NCI-H69 (cell line): ENCODE results near the gene ROCK2.

Experiments
- DNase-seq: peaks from one replicate; lab custom pipeline; 2025; lab: John Stamatoyannopoulos, UW

The ROCK2 gene

DNA sequence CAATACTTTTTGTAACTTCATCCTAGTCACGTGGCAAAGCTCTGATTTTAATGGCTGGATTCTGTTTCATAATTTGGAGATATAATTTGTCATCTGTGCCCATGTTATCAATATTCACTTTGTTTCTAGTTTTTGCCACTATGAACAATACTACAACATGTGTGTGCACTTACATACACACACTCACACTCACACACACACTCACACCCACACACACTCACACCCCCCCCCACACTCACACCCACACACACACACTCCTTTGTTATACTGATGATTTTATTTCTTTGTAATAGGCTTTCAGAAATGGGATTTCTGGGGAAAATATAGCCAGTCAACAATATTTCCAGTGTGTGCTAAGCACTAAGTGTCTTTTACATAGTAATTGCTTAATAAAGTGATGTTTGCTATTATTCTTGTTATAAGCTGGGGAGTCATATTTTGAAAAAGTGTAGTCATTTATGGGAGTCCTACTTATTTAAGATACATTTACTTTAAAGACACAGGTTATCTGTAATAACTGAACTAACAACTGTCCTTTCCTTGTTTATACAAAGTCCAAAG, 22.8 kb upstream of the ROCK2 start:
- DNase-seq = no peak

DNA sequence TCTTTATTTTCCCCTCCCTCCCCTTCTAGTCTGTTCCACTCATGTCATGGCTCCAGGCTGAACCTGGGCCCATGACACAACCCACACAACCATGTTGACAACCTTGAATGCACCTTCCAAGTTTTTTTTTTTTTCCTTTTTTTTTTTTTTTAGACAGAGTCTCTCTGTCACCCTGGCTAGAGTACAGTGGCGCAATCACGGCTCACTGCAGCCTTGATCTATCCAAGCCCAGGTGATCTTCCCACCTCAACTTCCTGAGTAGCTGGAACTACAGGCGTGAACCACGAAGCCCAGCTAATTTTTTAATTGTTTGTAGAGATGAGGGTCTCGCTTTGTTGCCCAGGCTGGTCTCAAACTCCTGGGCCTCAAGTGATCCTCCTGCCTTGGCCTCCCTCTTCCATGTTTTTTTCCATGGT, 21.9 kb upstream of the ROCK2 start:
- DNase-seq = no peak

- no peak for DNase-seq
These were observed 20.9 kb upstream of the ROCK2 start for GRCh38 chr2:11365096-11365879.

- no peak for DNase-seq
These were observed 20.1 kb upstream of the ROCK2 start for GRCh38 chr2:11364565-11364887.

DNA sequence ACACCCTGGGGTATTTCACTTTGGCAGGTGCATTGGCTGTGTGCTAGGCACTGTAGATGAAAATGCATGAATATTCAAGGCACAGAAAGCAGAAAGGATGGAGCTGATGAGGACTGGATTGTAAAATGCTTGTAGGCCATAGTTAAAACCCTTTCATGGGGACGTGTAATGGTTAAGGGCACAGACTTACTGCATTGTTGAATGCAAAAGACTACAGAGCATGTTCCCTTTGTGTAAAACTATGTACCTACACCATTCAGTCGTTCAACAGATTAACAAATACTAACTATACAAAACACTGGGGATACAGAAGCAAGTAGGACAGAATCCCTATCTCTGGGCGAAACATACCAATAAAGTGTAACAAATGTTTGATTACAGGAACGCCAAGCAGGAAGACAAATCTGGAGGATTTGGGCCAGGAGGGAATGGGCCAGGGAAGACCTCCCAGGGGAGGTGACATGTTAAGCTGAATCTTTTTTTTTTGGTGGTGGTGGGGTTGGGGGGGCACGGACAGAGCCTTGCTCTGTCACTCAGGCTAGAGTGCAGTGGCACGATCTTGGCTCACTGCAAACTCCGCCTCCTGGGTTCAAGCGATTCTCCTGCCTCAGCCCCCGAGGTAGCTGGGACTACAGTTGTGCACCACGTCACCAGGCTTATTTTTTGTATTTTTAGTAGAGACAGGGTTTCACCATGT, 19.6 kb upstream of the ROCK2 start:
- no peak for DNase-seq

GRCh38 chr2:11359865-11360264, 15.4 kb upstream of the ROCK2 start:
- no peak for DNase-seq

GRCh38 chr2:11357428-11357972, 13.1 kb upstream of the ROCK2 start:
- no peak for DNase-seq

GRCh38 chr2:11356764-11357163, 12.3 kb upstream of the ROCK2 start:
- no peak for DNase-seq

- no peak for DNase-seq
These were observed 11.0 kb upstream of the ROCK2 start for GRCh38 chr2:11355194-11356053.

DNA sequence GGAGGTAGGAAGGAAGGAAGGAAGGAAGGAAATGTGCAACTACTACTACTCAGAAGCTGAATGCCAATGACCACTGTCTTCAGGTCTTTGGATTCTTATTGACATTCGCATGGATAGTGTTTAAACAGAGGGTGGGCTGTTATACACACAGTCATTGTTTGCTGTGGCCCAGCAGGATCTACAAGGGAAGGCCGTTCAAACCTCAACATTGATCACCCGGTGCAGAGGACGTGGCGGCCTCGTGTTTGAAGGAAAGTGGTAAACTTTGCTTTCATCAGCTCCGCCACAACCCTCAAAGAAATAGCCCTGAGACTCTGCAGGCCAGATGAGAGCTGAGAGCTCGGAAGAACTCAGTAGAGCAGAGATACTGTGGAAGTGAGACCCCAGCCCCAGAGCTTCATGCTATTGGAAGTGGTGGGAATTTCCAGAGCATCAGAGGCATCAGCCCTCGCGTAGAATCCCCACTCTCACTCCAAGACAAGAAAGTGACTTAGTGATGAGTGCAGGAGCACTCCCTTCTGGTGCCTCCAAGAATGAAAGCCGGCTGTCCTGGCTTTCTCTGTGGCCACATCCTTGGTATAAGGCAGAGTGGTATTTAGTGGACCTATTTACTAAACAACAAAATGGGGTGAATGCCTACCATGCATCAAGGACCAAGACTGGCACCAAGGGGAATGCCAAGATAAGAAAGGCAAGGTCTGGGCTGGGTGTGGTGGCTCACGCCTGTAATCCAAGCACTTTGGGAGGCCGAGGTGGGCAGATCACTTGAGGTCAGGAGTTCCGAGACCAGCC, 10.1 kb upstream of the ROCK2 start:
- peak; percentile 20 for DNase-seq

DNA sequence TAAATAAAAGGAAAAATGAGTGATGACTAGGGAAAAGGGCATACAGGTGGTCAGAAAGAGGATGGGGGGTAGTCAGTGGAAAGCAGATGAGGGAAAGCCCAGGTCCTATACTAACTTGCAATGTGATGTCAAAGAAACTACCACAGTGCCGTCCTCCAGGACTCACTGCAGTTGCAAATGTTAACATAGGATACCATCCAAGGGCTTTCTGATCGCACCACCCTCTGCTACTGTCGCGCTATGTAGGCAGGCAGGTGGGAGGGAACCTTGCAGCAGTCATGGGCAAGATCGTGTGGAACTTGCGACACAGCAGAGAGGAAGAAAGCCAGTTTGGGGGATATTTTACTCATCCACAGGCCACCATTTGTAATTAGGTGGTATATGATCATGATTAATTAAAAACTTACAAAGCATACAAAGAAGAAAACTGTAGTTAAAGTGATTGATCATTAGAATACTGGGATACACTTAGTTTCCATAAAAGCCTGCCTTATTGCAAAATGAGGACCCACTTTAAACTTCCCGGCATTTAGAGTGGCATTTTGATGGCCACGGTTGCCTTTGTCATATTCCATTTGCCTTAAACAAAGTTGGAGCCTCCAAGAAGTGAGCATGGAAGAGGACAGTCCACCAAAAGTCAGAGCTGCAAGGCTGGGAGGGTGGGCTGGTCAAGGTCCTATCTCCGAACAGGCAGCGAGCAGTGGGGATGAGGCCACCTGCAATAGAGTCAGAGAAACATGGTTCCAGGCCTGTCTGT, 8.5 kb upstream of the ROCK2 start:
- DNase-seq = no peak

DNA sequence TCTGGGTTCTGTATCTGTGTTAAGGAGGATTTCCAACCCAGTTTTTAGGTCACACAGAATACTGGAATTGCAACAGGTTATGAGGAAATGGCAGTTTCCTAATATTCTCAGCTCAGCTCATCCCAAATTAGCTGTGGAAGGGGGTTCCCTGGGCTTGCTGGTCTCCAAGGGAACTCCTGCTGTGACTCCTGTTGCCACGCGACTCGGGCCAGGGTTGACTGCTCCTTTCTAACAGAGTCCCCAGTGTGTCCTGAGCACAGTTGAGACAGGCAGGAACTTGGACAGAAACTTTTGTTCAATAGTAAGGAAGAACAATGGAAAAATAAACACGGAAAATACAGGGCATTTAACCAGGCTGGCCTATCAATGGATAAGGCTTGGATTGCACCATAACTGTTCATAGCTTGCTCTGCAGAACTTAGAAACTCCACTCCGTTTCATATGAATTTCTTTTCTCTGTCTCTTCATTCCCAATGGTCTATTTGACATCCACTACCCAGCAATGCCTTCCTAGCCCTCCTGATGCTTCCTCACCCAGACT, 3.8 kb upstream of the ROCK2 start:
- DNase-seq = peak; percentile 2

- no peak for DNase-seq
These were observed 3.0 kb upstream of the ROCK2 start for GRCh38 chr2:11347403-11347959.

DNA sequence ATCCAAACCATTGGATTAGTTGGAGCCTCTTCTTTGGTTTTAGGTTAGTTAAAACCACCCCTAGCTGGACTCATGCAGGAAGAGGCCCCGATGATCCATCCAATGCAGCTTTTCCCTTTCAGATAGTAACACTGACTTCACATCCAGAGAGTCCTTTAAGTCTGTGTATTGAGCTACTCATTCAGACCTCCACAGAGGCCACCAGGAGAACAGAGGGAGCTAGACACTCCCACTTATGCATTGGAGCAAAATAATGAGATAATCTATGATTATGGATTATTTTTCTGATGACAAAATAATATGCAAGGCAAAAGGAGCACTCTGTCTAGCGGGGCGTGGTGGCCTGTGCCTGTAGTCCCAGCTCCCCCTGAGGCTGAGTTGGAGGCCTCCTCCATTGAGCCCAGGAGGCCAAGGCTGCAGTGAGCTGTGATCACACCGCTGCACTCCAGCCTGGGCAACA, 1.6 kb upstream of the ROCK2 start:
- DNase-seq = no peak

GRCh38 chr2:11344956-11345677, 681 bp upstream of the ROCK2 start:
- no peak for DNase-seq

- peak; percentile 74 for DNase-seq
These were observed 640 bp downstream of the ROCK2 start for GRCh38 chr2:11343650-11344341.

DNA sequence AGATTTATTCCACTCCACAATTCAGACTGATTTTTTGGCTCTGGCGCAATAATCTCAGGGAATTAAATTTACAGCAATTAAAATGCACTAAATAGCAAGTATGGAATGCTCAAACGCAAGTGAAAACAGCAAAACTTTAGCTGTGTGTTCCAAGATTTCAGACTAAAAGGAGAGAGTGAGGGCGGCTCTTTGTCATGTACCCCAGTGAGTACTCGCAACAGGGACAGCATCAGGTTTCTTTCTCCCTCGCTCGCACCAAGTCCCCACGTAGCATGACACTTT, 1.1 kb downstream of the ROCK2 start:
- DNase-seq = no peak

DNA sequence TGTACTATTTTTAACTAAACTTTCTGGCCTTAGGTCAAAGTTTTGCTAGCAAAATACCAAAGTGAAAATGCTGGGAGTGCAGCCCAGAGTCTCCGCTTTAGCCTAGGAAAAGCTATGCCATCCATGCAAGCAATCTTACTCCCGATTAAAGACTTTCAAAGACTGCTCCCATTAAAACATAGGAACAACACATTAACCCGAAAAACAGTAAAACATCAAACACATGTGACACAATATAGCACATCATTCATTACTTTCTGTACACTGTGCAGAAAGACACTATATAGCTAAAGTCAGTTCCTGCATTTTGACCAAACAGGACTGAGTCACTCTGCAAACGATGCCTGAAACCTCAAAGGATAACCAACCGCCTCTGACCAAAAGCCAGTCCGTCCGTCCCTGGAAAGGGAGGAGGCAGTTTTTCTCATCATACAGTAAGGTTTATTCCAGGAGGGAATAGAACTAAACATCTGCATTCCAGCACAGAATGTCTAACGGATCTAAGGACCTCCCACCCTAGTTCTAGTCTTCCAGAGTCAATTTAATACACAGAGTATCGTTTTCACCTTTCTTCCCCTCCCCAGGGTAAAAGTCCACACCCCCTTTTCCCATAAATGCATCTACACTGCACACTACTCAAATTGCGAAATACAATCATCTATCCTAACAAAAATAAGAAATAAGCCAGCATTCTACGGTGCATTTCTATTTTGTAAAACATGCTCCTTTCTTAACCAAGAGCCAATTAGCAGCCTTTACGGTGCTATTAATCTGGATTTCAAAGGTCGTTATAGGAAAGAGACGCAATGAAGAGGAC, 1.7 kb downstream of the ROCK2 start:
- peak; percentile 23 for DNase-seq
